ENCODE measurements around the gene CCN6.

GRCh38 chr6:112044856-112045255, 9.0 kb upstream of the CCN6 start:
- no peak for TF ChIP-seq CTCF (IDR thresholded peaks at IDR 0.05; ENCODE audit: low read length)
- TF ChIP-seq EZH2 (optimal IDR thresholded peaks at IDR 0.05; ENCODE audit: low read depth, low read length) = no peak

Data from MM.1S (cell line).